ENCODE measurements around the gene TOLLIP. TPM values are rescaled to one million over a fixed set of nuclear protein-coding genes. Genes with fewer than 3 reads are reported as not detected.
"Not testable (repeated sequence)": the region's sequence is repeated elsewhere in the genome, so short reads cannot be mapped to it uniquely, and the experiment has no call there.

The TOLLIP gene
- polyA plus RNA-seq, 2 of the 4 experiments (the other 2 are of a cell fraction) = 26.5 to 37.9 TPM

DNA sequence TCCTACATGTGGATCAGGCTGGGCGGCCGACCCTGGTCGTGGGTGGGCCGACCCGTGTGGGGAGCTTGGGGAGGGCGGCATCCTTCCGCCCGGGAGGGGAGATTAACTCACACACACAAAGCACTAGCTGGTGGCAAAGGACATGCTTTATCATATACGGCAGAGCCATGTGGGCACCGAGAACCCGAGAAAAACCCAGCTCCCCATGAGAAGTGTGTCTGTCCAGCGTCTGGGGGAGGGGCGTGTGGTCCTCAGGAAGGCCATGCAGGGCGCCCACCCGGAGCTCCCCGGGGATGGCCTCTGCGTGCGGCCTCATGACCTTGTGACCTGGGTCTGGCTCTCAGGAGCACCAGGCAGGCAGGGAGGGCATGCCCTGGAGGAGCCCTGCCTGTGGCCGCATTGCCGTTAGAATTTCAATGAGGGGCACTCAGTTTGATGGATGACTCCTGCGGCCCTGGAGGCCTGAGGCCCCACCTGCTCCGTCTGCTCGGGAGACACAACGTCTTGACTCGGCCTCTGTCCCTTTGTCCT lies 39.4 kb upstream of the TOLLIP start:
- Histone ChIP-seq H3K4me2 (no peak overlapping the region), H3K9me3 (no peaks in the 10 kb centered on the region), H3K4me3 (no peak overlapping the region), H3K4me1 (no peaks in the 10 kb centered on the region), H3K27ac (no peak overlapping the region)
- DNase-seq (ENCODE audit: low read depth in 1 of 2, low spot score in 1 of 2) (no peak), FAIRE-seq (no peak), ATAC-seq (no peak)
- ChIA-PET CTCF (no interaction called here), POLR2A (no interaction called here)
- WGBS (ENCODE audit: missing lambda C conversion rate) = 70% methylated on average over 19 of the region's 25 CpGs
- no peak for TF ChIP-seq RCOR1 (IDR thresholded peaks at IDR 0.05; ENCODE audit: low read depth, low read length)
- no peak for TF ChIP-seq CEBPB (IDR thresholded peaks at IDR 0.05)
- TF ChIP-seq CBX8 (IDR thresholded peaks at IDR 0.05) = no peak
- TF ChIP-seq, protein P1, sequence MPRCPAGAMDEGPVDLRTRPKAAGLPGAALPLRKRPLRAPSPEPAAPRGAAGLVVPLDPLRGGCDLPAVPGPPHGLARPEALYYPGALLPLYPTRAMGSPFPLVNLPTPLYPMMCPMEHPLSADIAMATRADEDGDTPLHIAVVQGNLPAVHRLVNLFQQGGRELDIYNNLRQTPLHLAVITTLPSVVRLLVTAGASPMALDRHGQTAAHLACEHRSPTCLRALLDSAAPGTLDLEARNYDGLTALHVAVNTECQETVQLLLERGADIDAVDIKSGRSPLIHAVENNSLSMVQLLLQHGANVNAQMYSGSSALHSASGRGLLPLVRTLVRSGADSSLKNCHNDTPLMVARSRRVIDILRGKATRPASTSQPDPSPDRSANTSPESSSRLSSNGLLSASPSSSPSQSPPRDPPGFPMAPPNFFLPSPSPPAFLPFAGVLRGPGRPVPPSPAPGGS (IDR thresholded peaks at IDR 0.05) = no peak
- no peak for TF ChIP-seq FOXS1 (CRISPR knock-in tag; IDR thresholded peaks at IDR 0.05)
- TF ChIP-seq, protein P2, sequence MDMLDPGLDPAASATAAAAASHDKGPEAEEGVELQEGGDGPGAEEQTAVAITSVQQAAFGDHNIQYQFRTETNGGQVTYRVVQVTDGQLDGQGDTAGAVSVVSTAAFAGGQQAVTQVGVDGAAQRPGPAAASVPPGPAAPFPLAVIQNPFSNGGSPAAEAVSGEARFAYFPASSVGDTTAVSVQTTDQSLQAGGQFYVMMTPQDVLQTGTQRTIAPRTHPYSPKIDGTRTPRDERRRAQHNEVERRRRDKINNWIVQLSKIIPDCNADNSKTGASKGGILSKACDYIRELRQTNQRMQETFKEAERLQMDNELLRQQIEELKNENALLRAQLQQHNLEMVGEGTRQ (IDR thresholded peaks at IDR 0.05) = no peak
- no peak for TF ChIP-seq KDM5A (IDR thresholded peaks at IDR 0.05)

DNA sequence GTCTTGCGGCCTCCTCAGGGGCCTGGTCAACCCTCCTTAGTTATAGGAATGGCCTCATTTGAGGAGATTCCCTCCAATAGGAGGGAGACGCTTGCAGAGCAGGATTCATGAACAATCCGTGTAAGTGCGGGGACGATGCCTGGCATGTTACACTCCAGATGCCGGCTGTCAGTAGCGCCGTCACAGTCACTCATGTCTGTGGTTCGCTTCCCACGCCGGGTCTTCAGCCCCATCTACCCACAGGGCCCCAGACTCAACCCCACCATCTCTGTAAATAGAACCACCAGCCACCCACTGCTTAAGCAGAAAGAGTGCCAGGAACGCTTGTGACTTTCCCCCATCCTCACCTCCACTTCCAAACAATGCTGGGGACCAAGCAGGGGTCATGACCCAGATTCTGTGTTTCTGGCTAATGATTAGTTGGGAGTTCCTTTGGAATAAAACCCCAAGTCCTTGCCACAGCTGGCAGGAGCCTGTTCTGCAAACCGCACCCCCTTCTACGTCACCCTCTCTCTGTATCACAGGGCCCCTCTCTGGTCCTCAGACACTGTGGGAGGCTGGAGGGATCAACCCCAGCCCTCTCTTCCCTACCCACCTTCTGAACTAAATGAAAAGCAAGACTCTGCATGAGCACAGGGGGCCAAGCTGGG lies 38.8 kb upstream of the TOLLIP start:
- ATAC-seq (no peak), FAIRE-seq (no peak)
- POLR2A ChIA-PET = no interaction called here

DNA sequence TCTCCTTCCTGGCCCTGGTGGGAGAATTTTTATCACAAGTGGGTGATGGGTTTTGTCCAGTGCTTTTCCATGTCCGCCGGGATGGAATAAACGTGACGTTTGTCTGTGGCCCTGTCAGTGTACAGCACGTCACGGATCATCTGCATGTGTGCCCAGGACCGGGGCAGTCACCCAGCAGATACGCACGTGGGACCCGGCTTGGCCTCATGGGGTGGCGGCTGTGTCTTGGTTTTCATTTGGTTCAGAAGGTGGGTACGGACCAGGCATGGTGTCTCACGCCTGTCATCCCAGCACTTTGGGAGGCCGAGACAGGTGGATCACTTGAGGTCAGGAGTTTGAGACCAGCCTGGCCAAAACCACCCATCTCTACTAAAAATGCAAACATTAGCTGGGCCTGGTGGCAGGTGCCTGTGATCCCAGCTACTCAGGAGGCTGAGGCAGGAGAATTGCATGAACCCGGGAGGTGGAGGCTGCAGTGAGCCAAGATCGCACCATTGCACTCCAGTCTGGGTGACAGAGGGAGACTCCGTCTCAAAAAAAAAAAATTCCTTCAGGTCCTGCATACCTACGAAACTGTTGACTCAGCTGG lies 38.1 kb upstream of the TOLLIP start:
- 87% methylated on average over 15 of the region's 18 CpGs for WGBS (ENCODE audit: missing lambda C conversion rate)
- not testable (repeated sequence) for FAIRE-seq

More for the DNA sequence above, 38.8 kb upstream of the TOLLIP start:
- TF ChIP-seq, protein P3, sequence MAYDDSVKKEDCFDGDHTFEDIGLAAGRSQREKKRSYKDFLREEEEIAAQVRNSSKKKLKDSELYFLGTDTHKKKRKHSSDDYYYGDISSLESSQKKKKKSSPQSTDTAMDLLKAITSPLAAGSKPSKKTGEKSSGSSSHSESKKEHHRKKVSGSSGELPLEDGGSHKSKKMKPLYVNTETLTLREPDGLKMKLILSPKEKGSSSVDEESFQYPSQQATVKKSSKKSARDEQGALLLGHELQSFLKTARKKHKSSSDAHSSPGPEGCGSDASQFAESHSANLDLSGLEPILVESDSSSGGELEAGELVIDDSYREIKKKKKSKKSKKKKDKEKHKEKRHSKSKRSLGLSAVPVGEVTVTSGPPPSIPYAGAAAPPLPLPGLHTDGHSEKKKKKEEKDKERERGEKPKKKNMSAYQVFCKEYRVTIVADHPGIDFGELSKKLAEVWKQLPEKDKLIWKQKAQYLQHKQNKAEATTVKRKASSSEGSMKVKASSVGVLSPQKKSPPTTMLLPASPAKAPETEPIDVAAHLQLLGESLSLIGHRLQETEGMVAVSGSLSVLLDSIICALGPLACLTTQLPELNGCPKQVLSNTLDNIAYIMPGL (CRISPR knock-in tag; IDR thresholded peaks at IDR 0.05; ENCODE audit: borderline replicate concordance) = no peak
- no peak for TF ChIP-seq FOSL2 (IDR thresholded peaks at IDR 0.05)
- no peak for TF ChIP-seq FOSL2 (CRISPR knock-in tag; IDR thresholded peaks at IDR 0.05)
- no peak for DNase-seq (ENCODE audit: low read depth in 1 of 2, low spot score in 1 of 2)
- Histone ChIP-seq H3K4me2 (no peak overlapping the region), H3K4me1 (no peaks in the 10 kb centered on the region), H3K9me3 (no peaks in the 10 kb centered on the region), H3K4me3 (no peak overlapping the region), H3K27ac (no peak overlapping the region)
- CTCF ChIA-PET = no interaction called here
- WGBS (ENCODE audit: missing lambda C conversion rate) = 86% methylated on average over 14 of the region's 14 CpGs

DNA sequence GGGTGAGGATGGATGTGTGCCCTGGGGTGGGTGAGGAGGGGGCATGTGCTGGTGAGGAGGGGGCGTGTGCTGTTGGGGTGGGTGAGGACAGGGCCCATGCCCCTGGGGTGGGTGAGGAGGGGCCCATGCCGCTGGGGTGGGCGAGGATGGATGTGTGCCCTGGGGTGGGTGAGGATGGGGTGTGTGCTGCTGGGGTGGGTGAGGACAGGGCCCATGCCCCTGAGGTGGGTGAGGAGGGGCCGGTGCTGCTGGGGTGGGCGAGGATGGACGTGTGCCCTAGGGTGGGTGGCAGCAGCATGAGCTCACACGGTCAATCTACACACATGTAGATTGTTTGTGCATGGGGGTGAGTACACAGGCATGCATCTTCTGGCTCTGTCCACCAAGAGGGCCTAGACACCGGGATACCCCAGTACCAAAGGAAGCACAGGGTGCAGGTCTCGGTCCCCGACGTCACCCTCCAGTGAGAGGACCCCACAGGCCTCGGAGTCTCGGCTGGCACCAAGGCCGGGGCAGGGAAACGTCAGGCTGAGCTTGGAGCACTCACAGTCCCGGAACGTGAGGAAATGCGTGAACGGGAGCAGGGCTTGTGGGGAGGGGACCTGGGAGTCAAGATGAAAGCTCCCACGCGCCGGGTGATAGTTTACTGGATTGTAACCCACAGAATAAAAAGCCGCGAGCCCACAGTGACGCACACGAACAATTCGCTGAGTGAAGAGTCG lies 37.4 kb upstream of the TOLLIP start:
- no peaks in the 10 kb centered on the region for H3K9me3 ChIP-seq
- no peak overlapping the region for H3K4me2 ChIP-seq
- H3K4me1 ChIP-seq = no peaks in the 10 kb centered on the region
- no peak for FAIRE-seq
- TF ChIP-seq NPAS2 (CRISPR knock-in tag; IDR thresholded peaks at IDR 0.05; ENCODE audit: borderline replicate concordance) = no peak
- no peak for TF ChIP-seq SREBF2 (IDR thresholded peaks at IDR 0.05)
- TF ChIP-seq, protein P4, sequence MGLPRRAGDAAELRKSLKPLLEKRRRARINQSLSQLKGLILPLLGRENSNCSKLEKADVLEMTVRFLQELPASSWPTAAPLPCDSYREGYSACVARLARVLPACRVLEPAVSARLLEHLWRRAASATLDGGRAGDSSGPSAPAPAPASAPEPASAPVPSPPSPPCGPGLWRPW (IDR thresholded peaks at IDR 0.05) = no peak
- no peak for TF ChIP-seq ESRRA (IDR thresholded peaks at IDR 0.05; ENCODE audit: borderline replicate concordance, low read length)
- no peak for TF ChIP-seq HOXB5 (CRISPR knock-in tag; IDR thresholded peaks at IDR 0.05)
- H3K4me3 ChIP-seq = no peak overlapping the region
- ChIA-PET CTCF (no interaction called here), POLR2A (no interaction called here)
- H3K27ac ChIP-seq = no peak overlapping the region
- no peak for DNase-seq (ENCODE audit: low read depth in 1 of 2, low spot score in 1 of 2)
- 85% methylated on average over 24 of the region's 28 CpGs for WGBS (ENCODE audit: missing lambda C conversion rate)
- ATAC-seq = no peak

More for the DNA sequence above, 38.1 kb upstream of the TOLLIP start:
- ATAC-seq; H3K27ac ChIP-seq; H3K4me1 ChIP-seq; POLR2A ChIA-PET; H3K9me3 ChIP-seq; H3K4me2 ChIP-seq; CTCF ChIA-PET; H3K4me3 ChIP-seq; DNase-seq (ENCODE audit: low read depth in 1 of 2, low spot score in 1 of 2): not testable (repeated sequence)

All from A549 (cell line).